GM12874 (cell line): Measurements from ENCODE around the gene GABBR1.

Experiments used
- CTCF ChIP-seq: IDR thresholded peaks from 2 replicates; pipeline ENCODE4 v1.5.1; 2011; ENCODE audit warnings: low read depth, mild to moderate bottlenecking, control low read depth, low read length, moderate library complexity; ENCODE audit not compliant: insufficient read depth

GABBR1 gene

GRCh38 chr6:29610540-29610939 lies 22.4 kb downstream of the GABBR1 start:
- no peak for TF ChIP-seq CTCF

- TF ChIP-seq CTCF, result no peak
Measured at GRCh38 chr6:29608131-29608530, 24.9 kb downstream of the GABBR1 start.

- no peak for TF ChIP-seq CTCF
Measured at GRCh38 chr6:29603930-29604329, 29.1 kb downstream of the GABBR1 start.

GRCh38 chr6:29603456-29603855 lies 29.5 kb downstream of the GABBR1 start:
- TF ChIP-seq CTCF, result no peak

GRCh38 chr6:29602564-29603361 lies 30.2 kb downstream of the GABBR1 start:
- no peak for TF ChIP-seq CTCF

GRCh38 chr6:29598172-29598747 lies 34.7 kb downstream of the GABBR1 start:
- TF ChIP-seq CTCF, result no peak

GRCh38 chr6:29597184-29597583 lies 35.8 kb downstream of the GABBR1 start:
- TF ChIP-seq CTCF, result no peak
